Measurements from ENCODE around the gene DLX3. TPM values are rescaled to one million over a fixed set of nuclear protein-coding genes. Genes with fewer than 3 reads are reported as not detected.

DLX3 gene
- total and polyA plus RNA-seq, 2 of the 8 experiments (the other 6 are each of a cell fraction or from before 2014, with no cell fraction given): 0.15 to 0.20 TPM

DNA sequence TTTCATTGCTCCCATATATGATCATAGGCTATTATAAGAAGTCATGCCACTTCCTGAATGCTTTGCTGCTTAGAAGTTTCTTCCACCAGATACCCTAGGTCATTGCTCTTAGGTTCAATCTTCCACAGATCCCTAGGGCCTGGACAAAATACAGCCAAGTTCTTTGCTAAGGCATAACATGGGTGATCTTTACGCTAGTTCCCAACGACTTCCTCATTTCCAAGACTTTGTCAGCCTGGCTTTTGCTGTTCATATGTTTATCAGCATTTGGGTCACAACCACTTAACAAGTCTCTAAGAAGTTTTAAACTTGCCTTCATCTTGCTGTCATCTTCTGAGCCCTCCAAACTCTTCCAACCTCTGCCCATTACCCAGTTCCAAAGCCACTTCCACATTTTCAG lies 20.1 kb upstream of the DLX3 start:
- H3K27ac ChIP-seq (ENCODE audit: low read depth, low read length): no peak overlapping the region
- no peak overlapping the region for H3K18ac ChIP-seq (ENCODE audit: extremely low read depth, low read length)
- H3K9me3 ChIP-seq (ENCODE audit: insufficient read depth in 2 of 2, low read depth in 1 of 2, low read length in 1 of 2): peaks cover 16 to 21% of the 10 kb centered on the region in 2 experiments
- no peak overlapping the region for H2BK120ac ChIP-seq (replicated peaks; ENCODE audit: low read depth, low read length)
- H3K23ac ChIP-seq (ENCODE audit: insufficient read length): no peak overlapping the region
- no peaks in the 10 kb centered on the region for H3K36me3 ChIP-seq (ENCODE audit: control insufficient read depth in 2 of 4, insufficient read depth in 4 of 4, low read length in 3 of 4)
- no peak overlapping the region for H3K56ac ChIP-seq (replicated peaks; ENCODE audit: insufficient read length, low read depth, low read length)
- no peak overlapping the region for H3K4ac ChIP-seq (replicated peaks; ENCODE audit: insufficient read length, low read depth, low read length)
- H2BK5ac ChIP-seq (ENCODE audit: low read depth, low read length): no peak overlapping the region
- no peaks in the 10 kb centered on the region for H3K27me3 ChIP-seq (replicated peaks in 1 of 4; ENCODE audit: control insufficient read depth in 3 of 4, extremely low read depth in 1 of 4, insufficient read depth in 3 of 4, low read length in 3 of 4)
- DNase-seq (ENCODE audit: low read depth in 1 of 2, low spot score in 2 of 2) (no peak), FAIRE-seq (no peak)
- no peaks in the 10 kb centered on the region for H3K23me2 ChIP-seq (ENCODE audit: low read depth, low read length)
- no peak overlapping the region for H3K4me2 ChIP-seq (ENCODE audit: insufficient read depth in 1 of 2, low read depth in 2 of 2, low read length in 2 of 2)
- H3K4me3 ChIP-seq (ENCODE audit: extremely low read depth in 1 of 4, insufficient read depth in 2 of 4, low read depth in 3 of 4, low read length in 4 of 4): no peak overlapping the region
- H4K8ac ChIP-seq (ENCODE audit: extremely low read depth, insufficient read depth, low read length): no peak overlapping the region
- no peak overlapping the region for H3K14ac ChIP-seq (ENCODE audit: insufficient read length)
- H3K4me1 ChIP-seq (replicated peaks in 1 of 4; ENCODE audit: control insufficient read depth in 3 of 4, insufficient read depth in 4 of 4, low read length in 3 of 4): no peaks in the 10 kb centered on the region
- no peaks in the 10 kb centered on the region for H3K79me2 ChIP-seq (ENCODE audit: control insufficient read depth in 1 of 2, insufficient read depth in 2 of 2, low read length in 2 of 2)
- H3K79me1 ChIP-seq (ENCODE audit: low read depth, low read length): no peaks in the 10 kb centered on the region
- POLR2A ChIA-PET (ENCODE audit: partially characterized antibody): no interaction called here
- H2BK20ac ChIP-seq (ENCODE audit: low read length): no peak overlapping the region
- H4K91ac ChIP-seq (replicated peaks; ENCODE audit: insufficient read length, low read length): no peak overlapping the region
- H2BK12ac ChIP-seq (ENCODE audit: low read depth, low read length): no peak overlapping the region
- H2AFZ ChIP-seq (ENCODE audit: low read length): no peak overlapping the region
- TF ChIP-seq CHD2 (IDR thresholded peaks at IDR 0.05; ENCODE audit: low read length) (no peak), JUND (IDR thresholded peaks at IDR 0.05; ENCODE audit: low read length) (no peak), BCL11A (IDR thresholded peaks at IDR 0.05; ENCODE audit: low read depth in 2 of 2, low read length in 2 of 2) (no peak), CBX5 (IDR thresholded peaks at IDR 0.05; ENCODE audit: low read depth, low read length) (no peak)
- TF ChIP-seq, protein P1, sequence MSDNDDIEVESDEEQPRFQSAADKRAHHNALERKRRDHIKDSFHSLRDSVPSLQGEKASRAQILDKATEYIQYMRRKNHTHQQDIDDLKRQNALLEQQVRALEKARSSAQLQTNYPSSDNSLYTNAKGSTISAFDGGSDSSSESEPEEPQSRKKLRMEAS (IDR thresholded peaks at IDR 0.05): no peak
- H4K20me1 ChIP-seq (replicated peaks in 1 of 2; ENCODE audit: control insufficient read depth in 1 of 2, insufficient read depth in 2 of 2, low read length in 2 of 2): no peaks in the 10 kb centered on the region
- H4K5ac ChIP-seq (ENCODE audit: insufficient read length, low read depth, low read length): no peak overlapping the region
- 86% methylated on average over 2 of the region's 2 CpGs; no CpG with 5 or more reads in 1 of the 2 experiments for WGBS, 2 experiments (ENCODE audit: extremely low coverage in 1 of 2, insufficient coverage in 1 of 2, insufficient read length in 1 of 2, insufficient replicate concordance in 2 of 2, low coverage in 1 of 2, low lambda C conversion rate in 2 of 2, missing lambda C conversion rate in 1 of 2)
- no peak overlapping the region for H2AK5ac ChIP-seq (ENCODE audit: low read depth, low read length)
- no peak overlapping the region for H3K9ac ChIP-seq (replicated peaks in 1 of 4; ENCODE audit: extremely low read depth in 1 of 4, low read depth in 3 of 4, low read length in 3 of 4)
- CTCF ChIA-PET (ENCODE audit: partially characterized antibody): interaction anchor here (0.8 to 2.6 kb wide), 5 partner anchors 12 to 114 kb away, joined by 3 to 9 read pairs (median 6); no protein-coding TSS in a partner anchor
- H2BK15ac ChIP-seq (ENCODE audit: low read length): no peak overlapping the region
